Endothelial cell of umbilical vein (primary cell): Measurements from ENCODE around the gene DNAJB11.

Experiments
- EZH2 ChIP-seq: IDR thresholded peaks from 2 replicates; pipeline ENCODE4 v1.6.1; 2012; ENCODE audit warnings: borderline replicate concordance, low read depth, mild to moderate bottlenecking, moderate library complexity, low read length, inconsistent platforms; ENCODE audit not compliant: severe bottlenecking
- POLR2A ChIP-seq: IDR thresholded peaks from 2 replicates; pipeline ENCODE4 v1.6.1; 2012; ENCODE audit warnings: low read depth, mild to moderate bottlenecking, control low read depth, low read length
- POLR2AphosphoS5 ChIP-seq: IDR thresholded peaks from 2 replicates; pipeline ENCODE4 v1.6.1; 2012; ENCODE audit warnings: low read depth, mild to moderate bottlenecking, control low read depth, low read length, moderate library complexity; ENCODE audit not compliant: insufficient read depth
- TF ChIP-seq, protein P1 (sequence below), 2 donors: IDR thresholded peaks; 1 replicate in 1 of 2; 2 replicates in 1 of 2; pipeline ENCODE4 v1.5.1; 2011; ENCODE audit warnings: low read length in 2 of 2, mild to moderate bottlenecking in 2 of 2, moderate library complexity in 2 of 2, control low read depth in 1 of 2, inconsistent platforms in 1 of 2, low read depth in 1 of 2; ENCODE audit not compliant: insufficient read depth in 1 of 2; ENCODE audit errors: extremely low read depth in 1 of 2
- TF ChIP-seq, protein P2 (sequence below): IDR thresholded peaks from 2 replicates; pipeline ENCODE4 v1.6.1; 2011; ENCODE audit not compliant: insufficient read depth, insufficient read length

DNA sequence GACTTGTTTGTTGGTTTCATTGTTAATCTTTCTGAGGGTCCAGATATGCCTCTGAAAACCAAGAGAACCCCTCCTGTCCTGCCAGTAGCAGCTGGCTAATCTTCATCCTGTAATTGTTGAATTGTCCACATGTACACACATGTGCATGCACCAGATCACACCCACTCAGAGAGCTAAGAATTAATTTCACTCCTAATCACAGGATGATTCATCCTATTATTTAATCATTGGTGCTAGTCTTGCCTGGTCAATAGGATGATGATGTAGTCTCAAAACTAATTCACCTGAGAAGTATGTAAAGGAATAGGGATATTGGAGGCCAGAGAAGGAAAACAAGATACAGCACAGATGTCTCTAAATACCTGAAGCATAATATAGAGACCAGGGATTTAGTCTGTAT, 34.6 kb downstream of the DNAJB11 start:
- TF ChIP-seq POLR2A (no peak), POLR2AphosphoS5 (no peak), EZH2 (no peak)
- TF ChIP-seq, protein P1, sequence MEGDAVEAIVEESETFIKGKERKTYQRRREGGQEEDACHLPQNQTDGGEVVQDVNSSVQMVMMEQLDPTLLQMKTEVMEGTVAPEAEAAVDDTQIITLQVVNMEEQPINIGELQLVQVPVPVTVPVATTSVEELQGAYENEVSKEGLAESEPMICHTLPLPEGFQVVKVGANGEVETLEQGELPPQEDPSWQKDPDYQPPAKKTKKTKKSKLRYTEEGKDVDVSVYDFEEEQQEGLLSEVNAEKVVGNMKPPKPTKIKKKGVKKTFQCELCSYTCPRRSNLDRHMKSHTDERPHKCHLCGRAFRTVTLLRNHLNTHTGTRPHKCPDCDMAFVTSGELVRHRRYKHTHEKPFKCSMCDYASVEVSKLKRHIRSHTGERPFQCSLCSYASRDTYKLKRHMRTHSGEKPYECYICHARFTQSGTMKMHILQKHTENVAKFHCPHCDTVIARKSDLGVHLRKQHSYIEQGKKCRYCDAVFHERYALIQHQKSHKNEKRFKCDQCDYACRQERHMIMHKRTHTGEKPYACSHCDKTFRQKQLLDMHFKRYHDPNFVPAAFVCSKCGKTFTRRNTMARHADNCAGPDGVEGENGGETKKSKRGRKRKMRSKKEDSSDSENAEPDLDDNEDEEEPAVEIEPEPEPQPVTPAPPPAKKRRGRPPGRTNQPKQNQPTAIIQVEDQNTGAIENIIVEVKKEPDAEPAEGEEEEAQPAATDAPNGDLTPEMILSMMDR (IDR thresholded peaks at IDR 0.05; ENCODE audit: extremely low read depth in 1 of 2, insufficient read depth in 1 of 2, low read depth in 1 of 2, low read length in 2 of 2) = no peak
- TF ChIP-seq, protein P2, sequence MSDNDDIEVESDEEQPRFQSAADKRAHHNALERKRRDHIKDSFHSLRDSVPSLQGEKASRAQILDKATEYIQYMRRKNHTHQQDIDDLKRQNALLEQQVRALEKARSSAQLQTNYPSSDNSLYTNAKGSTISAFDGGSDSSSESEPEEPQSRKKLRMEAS = no peak
